Islet precursor cell (in vitro differentiated cells): ENCODE data around the gene AFAP1.

Experiments used
- DNase-seq: peaks from one replicate; pipeline ENCODE4 v3.0.0-alpha.2; 2018

The AFAP1 gene

DNA sequence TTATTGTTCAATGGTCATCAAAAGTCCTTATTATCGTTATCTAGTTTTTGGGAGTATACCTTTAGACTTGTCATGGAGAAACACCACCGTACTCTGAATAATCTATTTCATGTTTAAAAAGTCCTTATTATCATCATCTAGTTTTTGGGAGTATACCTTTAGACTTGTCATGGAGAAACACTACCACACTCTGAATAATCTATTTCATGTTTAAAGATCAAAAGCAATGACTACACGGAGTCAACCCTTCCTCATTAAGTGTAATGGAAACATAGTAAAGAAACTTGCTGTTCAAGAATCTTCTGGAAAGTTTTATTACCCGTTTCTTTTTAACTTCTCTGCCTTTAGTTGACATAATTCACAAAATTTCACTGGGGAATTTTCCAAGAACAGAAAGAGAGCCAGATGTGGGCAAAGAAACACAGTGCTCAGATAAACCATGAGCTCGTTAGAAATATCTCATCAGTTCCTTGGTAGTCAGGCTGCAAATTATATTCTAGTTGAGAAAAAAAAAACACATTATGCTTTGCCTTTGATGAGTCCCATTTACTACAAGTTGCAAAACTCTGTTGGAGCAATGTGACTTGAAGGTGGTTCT, 158.8 kb downstream of the AFAP1 start:
- DNase-seq = no peak

DNA sequence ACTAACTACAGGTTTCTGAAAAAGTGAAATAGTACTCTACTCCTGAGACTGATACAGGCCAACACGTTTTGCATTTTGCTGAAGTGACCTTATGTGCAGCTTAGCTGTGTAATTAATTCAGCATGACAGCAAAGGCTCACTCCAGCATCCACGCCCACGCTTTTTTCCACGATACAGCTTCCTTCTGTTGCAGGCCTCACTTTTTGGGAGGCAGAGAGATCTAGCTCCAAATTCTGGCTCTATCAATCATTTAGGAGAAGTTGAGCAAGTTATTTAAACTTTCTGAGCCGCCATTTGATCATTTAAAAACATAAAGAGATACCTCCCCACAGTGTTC, 160.3 kb downstream of the AFAP1 start:
- no peak for DNase-seq

DNA sequence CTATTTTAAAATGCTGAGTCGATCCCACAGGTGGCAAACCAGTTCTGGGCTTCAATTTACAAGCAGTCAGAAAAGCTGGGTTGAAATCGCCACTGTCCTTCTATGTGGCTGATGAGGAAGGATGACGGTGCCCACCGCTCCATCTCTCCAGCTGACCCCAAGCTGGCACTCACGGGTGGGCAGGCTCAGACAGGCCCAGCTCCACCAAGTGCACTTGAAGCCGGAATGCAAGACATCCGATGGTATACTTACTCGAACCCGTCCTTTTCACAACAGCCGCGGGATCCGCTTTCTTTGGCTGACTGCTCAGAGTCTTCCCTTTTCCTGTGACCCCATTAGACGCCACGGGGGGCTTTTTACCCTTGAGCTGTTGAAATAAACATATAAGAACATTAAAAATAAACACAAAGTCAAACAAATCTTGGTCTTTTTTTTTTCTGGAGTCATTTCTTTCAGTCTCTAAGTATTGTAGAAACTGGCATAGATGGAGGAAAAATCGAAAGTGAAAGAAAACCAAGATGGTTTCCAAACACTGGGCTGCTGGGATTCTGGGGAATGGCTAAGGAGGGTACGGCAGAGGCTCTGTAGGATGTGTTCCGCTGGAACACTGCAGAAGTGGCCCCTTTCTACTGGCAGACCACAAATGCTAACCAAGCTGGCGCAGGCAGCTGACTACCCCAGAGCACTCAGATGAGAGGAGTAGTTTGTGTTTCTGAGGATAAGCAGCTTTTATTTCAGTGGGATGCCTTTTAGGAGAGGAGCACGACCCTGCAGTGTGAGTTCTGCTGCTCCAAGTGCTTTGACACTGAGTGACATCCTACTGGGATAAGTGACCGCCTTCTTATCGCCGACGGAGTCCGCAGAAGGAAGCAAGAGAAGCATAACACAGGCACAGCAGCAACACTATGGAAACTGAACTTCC, 160.9 kb downstream of the AFAP1 start:
- DNase-seq = no peak

DNA sequence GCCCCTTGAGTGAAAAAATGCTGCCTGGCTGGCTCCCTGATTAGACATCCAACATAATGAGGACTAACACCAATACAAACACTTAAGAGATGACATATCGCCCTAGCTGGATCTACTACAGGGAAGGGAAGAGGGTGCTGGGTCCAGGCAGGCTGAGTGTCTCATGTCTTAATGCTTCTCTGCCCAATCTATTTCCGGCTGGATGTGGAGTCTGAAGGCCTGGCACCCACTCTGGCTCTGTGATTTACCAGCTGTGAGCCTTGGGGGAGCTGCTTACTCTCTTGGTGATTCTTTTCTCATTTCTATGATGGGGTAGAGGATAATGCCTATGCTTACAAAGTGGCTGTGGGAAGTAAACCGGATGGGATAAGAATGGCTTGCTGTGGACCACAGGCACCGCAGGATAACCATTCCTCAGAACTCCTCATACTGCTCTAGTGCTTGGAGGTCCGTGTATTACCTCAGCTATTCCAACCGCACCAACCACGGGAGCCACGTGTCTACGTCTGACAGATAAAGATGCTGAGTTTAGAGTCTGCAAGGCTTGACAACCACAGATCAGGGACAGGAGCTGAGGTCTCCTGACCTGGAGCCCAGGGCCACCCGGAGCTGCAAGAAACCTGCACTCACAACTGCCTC, 161.7 kb downstream of the AFAP1 start:
- no peak for DNase-seq

GRCh38 chr4:7777017-7777710, 162.5 kb downstream of the AFAP1 start:
- DNase-seq = no peak

DNA sequence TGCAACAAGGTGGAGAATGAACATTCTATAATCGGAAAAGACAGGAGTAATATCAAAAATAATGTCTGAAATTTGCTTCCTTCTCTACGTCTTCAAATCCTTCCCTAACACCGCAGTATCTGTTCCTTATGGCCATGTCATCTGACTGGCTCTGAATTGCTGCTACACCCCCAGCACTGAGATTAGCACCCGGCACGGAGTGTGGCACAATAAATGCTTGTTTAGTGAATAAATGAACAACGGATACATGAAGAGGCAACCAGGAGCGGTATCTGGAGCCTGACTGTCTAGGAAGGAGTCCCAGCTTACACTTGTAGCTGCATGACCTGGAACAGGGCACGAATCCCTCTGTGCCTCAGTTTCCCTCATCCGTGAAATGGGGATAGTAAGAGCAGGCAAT, 164.3 kb downstream of the AFAP1 start:
- no peak for DNase-seq

GRCh38 chr4:7774301-7775294, 165.1 kb downstream of the AFAP1 start:
- DNase-seq = no peak

DNA sequence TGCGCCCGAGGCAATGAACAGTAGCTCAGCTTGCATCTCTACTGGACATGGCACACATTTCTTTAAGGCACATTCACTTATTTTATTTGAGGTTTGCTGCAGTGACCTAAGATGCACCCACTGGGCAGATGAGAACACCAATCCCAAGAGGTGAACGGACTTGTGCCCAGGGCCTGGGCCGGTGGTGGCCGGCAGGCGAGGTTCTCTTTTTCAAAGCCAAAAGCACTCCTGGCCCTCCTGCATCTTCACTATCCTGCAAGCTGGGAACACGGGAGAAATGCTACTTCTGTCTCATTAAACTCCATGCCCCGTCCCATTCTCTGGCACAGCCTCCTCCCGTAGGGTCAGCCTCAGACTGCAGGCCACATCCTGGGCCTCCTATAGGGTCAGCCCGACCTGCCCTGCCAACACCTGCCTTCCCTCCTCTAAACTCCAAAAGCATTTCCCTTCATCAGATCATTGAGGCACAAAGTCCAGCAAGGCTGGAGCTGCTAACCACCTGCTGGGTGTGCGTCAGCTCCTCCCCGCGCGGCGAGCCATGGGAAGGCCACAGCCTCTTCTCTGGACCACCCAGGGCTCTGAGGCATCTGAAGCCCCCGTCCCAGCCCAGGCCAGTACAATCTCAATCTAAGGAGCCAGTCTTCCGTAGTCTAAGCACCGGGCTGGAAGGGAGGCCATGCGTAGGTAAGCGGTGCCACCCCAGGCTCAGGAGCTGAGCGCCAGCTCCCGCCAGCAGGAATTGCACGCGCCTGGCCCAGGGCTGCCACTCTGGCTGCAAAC, 166.1 kb downstream of the AFAP1 start:
- no peak for DNase-seq

- DNase-seq = no peak
These were observed 166.8 kb downstream of the AFAP1 start for GRCh38 chr4:7772711-7773385.

DNA sequence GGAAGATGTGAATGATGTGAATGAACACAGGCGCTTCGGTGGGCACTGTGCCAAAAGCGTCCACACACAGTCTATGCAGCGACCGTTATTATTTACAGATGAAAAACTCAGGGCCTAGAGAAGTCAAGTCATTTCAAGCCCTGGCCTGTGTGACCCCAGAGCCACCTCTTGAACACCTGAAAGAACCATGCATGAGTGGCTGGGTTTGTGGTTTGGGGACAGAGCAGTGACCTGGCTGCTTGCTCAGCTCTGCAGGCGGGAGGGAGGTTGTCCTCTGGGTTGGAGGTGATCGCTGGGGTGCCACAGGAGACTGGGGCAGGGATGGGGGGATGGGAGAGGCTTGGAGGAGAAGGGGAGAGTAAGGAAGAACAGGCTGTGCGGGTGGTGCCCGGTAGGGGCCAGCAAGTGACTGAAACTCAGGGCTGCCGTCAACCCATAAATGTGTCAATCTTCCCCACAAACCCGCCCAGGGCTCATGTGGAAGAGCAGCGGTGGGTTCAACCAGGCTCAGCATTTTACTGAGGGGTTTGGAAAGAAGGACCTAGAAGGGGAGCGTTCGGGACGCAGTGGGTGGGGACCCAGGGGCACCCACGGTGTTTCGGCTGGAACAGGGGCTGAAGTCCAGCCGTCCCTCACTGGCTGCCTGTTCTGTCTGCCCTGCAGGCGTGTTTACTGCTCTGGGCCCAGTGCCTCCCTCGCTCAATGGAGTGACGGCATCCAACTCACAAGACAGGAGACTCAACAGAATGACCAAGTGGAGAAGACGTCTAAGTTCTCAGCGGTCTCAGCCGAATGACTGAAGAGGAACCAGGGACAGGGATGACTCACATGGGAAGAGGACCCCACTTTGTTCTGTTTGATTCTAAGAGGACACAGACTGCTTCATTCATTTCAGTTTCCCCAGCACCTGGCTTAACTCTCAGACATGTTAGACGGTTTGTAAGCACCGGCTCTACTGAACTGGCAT, 167.8 kb downstream of the AFAP1 start:
- DNase-seq = no peak

DNA sequence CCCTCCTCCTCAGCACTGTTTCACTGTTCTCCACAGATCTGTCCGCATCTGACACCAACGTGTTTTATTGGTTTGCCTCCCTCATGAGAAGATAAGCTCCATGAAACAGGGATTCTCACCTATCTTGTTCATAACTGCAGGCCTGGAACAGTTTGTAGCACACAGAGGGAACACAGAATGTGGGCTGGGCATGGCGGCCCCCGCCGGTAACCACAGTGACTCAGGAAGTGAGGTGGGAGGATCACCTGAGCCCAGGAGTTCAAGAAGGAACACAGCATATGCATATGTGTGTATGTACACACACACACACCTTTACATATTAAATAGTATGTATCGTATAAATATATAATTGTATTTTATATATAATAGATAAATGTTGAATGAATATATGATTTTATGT, 168.6 kb downstream of the AFAP1 start:
- no peak for DNase-seq

- DNase-seq = no peak
These were observed 169.2 kb downstream of the AFAP1 start for GRCh38 chr4:7770224-7771050.

- DNase-seq = no peak
These were observed 170.1 kb downstream of the AFAP1 start for GRCh38 chr4:7769396-7770223.

GRCh38 chr4:7768736-7769135, 170.9 kb downstream of the AFAP1 start:
- no peak for DNase-seq

DNA sequence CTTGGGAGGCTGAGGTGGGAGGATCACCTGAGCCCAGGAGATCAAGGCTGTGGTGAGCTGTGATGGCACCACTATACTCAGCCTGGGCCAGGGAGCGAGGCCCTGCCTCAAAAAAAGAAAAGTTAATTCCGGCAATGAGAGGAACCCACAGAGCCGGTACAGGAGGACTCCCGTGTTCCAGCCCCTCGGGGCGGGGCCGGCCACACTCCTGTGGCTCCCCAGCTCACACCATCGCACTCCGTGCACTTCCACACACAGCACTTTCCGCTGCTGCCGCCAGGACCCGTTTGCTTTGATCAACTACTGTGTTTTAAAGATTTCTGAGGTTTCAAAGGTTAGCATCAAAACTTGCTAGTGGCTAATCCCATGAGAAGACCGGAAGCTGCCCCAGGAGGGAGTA, 171.7 kb downstream of the AFAP1 start:
- DNase-seq = no peak

GRCh38 chr4:7767526-7767925, 172.1 kb downstream of the AFAP1 start:
- DNase-seq = no peak

DNA sequence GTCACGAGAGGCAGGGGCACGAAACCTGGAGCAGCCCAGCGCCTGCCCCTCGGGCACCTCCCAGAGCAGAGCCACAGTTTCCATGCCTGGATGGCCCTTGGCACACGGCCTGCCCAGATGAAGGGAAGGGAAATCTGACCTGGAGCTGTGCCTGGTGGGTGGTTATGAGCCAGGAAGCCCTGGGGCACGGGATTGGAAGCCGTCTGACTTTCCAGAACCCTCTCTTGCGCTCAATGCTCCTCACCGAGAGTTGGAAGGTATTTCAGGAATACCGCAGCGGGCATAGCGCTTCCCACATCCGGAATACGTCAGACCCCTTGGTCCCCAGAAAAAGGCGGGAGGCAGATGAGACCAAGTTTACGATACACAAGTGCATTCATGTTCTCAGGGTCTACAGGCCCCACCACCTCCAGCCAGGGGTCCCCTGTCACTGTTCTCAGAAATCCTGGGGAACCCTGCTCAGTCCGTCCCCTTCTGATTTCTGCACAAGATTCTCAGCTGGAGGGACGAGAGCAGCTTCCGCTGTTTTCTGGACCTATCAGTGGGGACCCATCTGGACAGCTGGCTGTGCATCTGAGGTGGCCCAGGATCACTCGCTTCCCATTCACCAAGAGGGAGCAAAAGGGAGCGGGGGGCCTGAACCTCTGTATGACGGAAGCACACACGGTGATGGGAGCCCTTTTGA, 172.9 kb downstream of the AFAP1 start:
- no peak for DNase-seq
